ENCODE results near the gene LRRC49. TPM values are rescaled to one million over a fixed set of nuclear protein-coding genes. Genes with fewer than 3 reads are reported as not detected.

Gene LRRC49
- total RNA-seq, 2 experiments from 2014 or later: not detected

DNA sequence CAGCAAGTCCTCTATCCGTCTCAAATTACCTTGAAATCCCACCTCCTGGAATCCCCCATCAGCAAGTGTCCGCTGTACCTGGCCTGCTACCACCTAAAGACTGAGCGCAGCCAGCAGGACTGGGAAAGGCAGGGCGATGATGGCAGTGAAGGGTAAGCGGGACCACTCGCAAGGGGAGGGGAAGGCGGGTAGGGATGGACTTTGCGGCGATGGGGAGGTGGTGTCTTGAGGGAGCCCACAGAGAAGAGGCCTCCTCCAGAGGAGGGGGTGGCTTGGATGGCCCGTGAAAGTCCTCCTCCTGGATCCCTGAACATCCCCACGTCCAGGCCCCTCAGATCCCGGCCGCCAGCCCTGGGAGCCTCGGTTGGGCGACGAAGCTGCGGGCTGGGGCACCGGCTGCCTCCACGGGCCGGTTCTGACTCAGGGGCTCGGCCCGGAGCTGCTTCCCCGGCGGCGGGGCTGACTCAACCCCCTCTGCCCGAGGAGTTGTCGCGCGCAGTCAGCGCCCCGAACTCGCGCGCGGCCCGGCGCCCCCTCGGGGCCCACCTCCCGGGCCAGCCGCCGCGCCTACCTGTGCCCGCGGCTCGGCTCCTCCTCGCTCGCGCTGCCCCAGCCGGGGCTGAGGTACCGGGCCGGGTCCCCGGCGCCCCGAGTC lies 39.2 kb upstream of the LRRC49 start:
- no peak overlapping the region for H3K27ac Mint-ChIP-seq
- ATAC-seq (peak; percentile 55), DNase-seq (peak; percentile 19)
- intact Hi-C loops (cut with micrococcal nuclease): no loop called here
- H3K4me1 Mint-ChIP-seq (ENCODE audit: low read depth): peaks cover 6% of the 10 kb centered on the region
- H3K36me3 Mint-ChIP-seq (ENCODE audit: low read depth): no peaks in the 10 kb centered on the region
- peaks cover 40% of the 10 kb centered on the region for H3K27me3 Mint-ChIP-seq
- POLR2A ChIA-PET: interaction anchor here (0.5 kb wide), 1 partner anchor 148 kb away, joined by 3 read pairs; no protein-coding TSS in a partner anchor
- H3K9me3 Mint-ChIP-seq: no peaks in the 10 kb centered on the region
- peak overlapping the region; percentile 43 for H3K4me3 Mint-ChIP-seq
- CTCF ChIA-PET: interaction anchor here (0.6 kb wide), 1 partner anchor 167 kb away, joined by 3 read pairs; no protein-coding TSS in a partner anchor
- TF ChIP-seq, protein P1, sequence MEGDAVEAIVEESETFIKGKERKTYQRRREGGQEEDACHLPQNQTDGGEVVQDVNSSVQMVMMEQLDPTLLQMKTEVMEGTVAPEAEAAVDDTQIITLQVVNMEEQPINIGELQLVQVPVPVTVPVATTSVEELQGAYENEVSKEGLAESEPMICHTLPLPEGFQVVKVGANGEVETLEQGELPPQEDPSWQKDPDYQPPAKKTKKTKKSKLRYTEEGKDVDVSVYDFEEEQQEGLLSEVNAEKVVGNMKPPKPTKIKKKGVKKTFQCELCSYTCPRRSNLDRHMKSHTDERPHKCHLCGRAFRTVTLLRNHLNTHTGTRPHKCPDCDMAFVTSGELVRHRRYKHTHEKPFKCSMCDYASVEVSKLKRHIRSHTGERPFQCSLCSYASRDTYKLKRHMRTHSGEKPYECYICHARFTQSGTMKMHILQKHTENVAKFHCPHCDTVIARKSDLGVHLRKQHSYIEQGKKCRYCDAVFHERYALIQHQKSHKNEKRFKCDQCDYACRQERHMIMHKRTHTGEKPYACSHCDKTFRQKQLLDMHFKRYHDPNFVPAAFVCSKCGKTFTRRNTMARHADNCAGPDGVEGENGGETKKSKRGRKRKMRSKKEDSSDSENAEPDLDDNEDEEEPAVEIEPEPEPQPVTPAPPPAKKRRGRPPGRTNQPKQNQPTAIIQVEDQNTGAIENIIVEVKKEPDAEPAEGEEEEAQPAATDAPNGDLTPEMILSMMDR (IDR thresholded peaks at IDR 0.05): no peak

DNA sequence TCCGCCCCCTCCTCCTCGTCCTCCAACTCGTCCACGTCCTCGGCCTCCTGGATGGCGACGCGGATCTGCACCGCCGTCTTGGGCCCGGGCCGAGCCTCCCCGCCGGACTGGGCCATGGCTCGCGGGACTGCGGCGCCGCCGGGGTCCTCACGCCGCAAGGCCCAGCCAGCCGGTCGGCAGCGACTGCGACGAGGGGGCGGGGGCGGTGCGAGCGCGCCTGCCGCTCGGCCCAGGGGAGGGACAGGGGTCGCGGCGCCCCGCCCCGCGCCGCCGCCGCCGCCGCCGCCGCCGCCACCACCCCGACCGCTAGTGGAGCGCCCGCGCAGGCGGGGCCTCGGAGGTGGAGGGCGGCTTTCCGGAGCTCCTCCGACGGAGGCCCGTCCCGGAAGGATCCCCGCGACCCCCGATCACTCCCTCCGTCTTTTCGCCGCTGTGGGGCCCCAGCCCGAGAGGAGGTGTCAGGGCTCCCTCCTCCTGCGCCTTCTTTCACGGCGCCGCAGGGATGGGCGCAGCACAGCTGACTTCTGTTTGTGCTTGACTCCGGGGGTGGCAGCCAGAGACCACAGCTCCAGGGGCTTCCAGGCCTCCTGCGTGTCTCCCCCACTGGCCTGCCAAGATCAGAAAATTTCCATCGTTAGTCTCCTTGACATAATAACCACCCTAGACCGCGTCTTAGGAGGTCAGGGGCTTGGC lies 38.5 kb upstream of the LRRC49 start, which contains the start of gene LARP6:
Gene LARP6 (minus strand): TSS at position 185 of the 693 bp plus-strand sequence. CDS start 69 bp downstream, at position 116.
- ATAC-seq (peak; percentile 66), DNase-seq (peak; percentile 13)
- peaks cover 40% of the 10 kb centered on the region for H3K27me3 Mint-ChIP-seq
- CTCF ChIA-PET: no interaction called here
- H3K36me3 Mint-ChIP-seq (ENCODE audit: low read depth): no peaks in the 10 kb centered on the region
- H3K4me3 Mint-ChIP-seq: peak within 1 kb of the TSS; percentile 55
- H3K27ac Mint-ChIP-seq: no peak within 1 kb of the TSS
- H3K9me3 Mint-ChIP-seq: no peaks in the 10 kb centered on the region
- TF ChIP-seq, protein P1 (IDR thresholded peaks at IDR 0.05): no peak
- peaks cover 6% of the 10 kb centered on the region for H3K4me1 Mint-ChIP-seq (ENCODE audit: low read depth)
- POLR2A ChIA-PET: interaction anchor here (0.5 kb wide), 1 partner anchor 147 kb away, joined by 3 read pairs; no protein-coding TSS in a partner anchor
- intact Hi-C loops (cut with micrococcal nuclease): no loop called here

DNA sequence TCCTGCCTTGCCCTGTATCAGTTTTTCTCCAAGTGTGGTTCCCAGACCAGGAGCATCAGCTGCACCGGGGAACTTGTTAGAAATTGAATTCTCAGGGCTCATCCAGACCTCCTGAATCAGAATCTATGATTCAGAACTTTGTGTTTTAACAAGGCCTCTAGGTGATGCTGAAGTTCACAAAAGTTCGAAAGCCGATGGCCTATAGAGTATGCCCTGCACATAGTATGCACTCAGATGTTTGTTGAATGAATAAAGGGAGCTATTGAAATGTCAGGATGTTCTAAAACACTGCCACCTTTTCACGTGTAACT lies 38.0 kb upstream of the LRRC49 start:
- TF ChIP-seq, protein P1 (IDR thresholded peaks at IDR 0.05): no peak
- Mint-ChIP-seq H3K4me1 (ENCODE audit: low read depth) (peaks cover 6% of the 10 kb centered on the region), H3K27me3 (peaks cover 37% of the 10 kb centered on the region), H3K27ac (no peak overlapping the region), H3K9me3 (no peaks in the 10 kb centered on the region), H3K36me3 (ENCODE audit: low read depth) (no peaks in the 10 kb centered on the region), H3K4me3 (peak overlapping the region; percentile 55)
- ATAC-seq (no peak), DNase-seq (no peak)
- ChIA-PET POLR2A (no interaction called here), CTCF (no interaction called here)
- intact Hi-C loops (cut with micrococcal nuclease): no loop called here

DNA sequence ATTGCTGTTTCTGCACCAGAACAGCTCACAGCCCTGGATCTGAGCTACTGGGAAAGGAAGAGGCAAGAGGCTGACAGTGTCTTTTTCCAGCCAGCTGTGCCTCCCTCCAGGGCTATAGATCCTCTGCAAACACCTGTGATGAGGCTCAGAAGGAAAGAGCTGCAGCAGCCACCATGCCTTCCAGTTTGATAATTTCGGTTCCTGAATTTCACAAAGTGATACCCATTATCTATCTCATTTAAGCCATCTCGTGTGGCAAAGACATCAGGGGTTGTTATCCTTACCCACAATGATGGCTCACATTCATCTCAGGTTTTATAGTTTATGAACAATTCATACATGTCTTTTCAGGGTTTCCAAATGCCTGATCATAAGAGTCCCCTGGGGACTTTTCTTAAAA lies 36.9 kb upstream of the LRRC49 start:
- Mint-ChIP-seq H3K4me1 (ENCODE audit: low read depth) (peaks cover 6% of the 10 kb centered on the region), H3K27me3 (peaks cover 34% of the 10 kb centered on the region), H3K27ac (no peak overlapping the region), H3K36me3 (ENCODE audit: low read depth) (no peaks in the 10 kb centered on the region), H3K9me3 (no peaks in the 10 kb centered on the region), H3K4me3 (no peak overlapping the region)
- ATAC-seq: no peak
- ChIA-PET POLR2A (no interaction called here), CTCF (no interaction called here)
- no peak for DNase-seq
- TF ChIP-seq, protein P1 (IDR thresholded peaks at IDR 0.05): no peak
- intact Hi-C loops (cut with micrococcal nuclease): no loop called here

Measured in activated CD8-positive, alpha-beta T cell treated with anti-CD3 and anti-CD28 coated beads for 36 hours (primary cell).